Hematopoietic multipotent progenitor cell treated with erythropoietin and hydrocortisone succinate and interleukin-3 and kit ligand, for 8 days (in vitro differentiated cells): ENCODE measurements around the gene CDH23.

Experiments
- DNase-seq: peaks from one replicate; pipeline ENCODE4 v3.0.0-alpha.2; 2015

Gene CDH23

DNA sequence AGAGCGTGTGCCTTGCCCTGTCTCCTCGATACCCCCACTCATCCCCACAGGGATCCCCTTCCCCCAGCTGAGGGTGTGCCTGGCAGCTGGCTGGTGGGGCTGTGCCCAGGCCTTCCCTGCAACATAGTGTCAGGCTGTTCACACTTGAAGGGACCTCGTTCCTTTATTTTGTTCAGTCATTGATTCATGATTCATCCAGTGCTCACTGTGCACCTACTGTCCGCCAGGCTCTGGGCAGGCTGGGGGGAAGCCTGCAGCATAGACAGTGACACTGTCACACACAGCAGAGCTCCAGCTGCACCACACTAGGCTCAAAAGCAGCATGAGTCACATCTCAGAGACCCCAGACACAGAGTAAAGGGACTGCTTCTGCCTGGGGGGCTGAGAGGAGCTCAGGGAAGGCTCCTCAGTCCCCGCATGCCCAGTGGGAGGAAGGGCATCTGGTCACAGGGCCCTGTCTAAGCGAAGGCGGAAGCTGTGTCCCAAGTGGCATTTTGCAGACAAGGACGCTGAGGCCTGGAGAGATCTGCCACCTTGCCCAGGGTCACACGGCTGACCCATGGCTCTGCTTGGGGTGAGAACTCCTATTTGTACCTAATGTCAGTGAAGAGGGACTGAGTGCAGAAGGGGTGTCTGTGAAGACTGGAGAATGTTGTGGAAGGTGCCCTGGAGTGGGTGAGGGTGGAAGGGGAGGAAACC lies 27.9 kb downstream of the CDH23 start:
- no peak for DNase-seq

- DNase-seq, result no peak
These were observed 29.4 kb downstream of the CDH23 start for GRCh38 chr10:71426058-71426605.

DNA sequence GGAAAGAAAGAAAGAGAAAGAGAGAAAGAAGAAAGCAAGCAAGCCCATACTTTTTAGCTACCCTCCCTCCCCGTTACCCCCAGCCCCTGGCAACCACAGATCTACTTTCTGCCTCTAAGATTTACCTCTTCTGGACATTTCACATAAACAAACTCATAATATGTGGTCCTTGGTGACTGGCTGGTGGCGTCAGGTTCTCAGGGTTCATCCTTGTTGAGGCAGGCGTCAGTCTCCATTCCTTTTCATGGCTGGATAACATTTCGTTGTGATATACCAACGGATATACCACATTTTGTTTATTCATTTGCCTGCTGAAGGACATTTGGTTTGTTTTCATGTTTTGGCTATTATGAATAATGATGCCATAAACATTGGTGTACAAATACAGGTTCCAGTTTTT lies 30.5 kb downstream of the CDH23 start:
- no peak for DNase-seq

DNA sequence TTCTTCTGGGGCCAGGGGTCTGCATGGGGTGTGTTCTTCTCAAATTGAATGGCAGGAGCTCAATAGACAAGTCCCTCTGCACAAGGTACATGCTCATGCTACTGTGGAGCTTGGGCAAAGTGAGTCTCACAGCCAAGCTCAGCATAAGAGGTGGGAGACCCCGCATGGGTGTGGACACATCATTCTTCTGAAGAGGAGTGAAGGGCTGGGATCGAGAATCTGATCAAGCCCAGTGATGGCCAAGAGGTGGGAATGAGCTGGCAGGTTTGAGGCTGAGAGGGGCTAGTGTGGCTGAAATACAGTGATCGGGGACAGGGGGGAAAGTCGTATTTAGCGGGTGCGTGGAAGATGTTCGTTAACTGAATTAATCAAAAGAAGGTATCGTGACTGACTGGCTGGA lies 32.6 kb downstream of the CDH23 start:
- DNase-seq, result no peak

GRCh38 chr10:71429929-71430328 lies 33.2 kb downstream of the CDH23 start:
- no peak for DNase-seq

GRCh38 chr10:71431239-71432100 lies 34.8 kb downstream of the CDH23 start:
- DNase-seq, result no peak

GRCh38 chr10:71432101-71432905 lies 35.6 kb downstream of the CDH23 start:
- DNase-seq, result no peak

- DNase-seq, result no peak
These were observed 36.4 kb downstream of the CDH23 start for GRCh38 chr10:71432956-71433767.

DNA sequence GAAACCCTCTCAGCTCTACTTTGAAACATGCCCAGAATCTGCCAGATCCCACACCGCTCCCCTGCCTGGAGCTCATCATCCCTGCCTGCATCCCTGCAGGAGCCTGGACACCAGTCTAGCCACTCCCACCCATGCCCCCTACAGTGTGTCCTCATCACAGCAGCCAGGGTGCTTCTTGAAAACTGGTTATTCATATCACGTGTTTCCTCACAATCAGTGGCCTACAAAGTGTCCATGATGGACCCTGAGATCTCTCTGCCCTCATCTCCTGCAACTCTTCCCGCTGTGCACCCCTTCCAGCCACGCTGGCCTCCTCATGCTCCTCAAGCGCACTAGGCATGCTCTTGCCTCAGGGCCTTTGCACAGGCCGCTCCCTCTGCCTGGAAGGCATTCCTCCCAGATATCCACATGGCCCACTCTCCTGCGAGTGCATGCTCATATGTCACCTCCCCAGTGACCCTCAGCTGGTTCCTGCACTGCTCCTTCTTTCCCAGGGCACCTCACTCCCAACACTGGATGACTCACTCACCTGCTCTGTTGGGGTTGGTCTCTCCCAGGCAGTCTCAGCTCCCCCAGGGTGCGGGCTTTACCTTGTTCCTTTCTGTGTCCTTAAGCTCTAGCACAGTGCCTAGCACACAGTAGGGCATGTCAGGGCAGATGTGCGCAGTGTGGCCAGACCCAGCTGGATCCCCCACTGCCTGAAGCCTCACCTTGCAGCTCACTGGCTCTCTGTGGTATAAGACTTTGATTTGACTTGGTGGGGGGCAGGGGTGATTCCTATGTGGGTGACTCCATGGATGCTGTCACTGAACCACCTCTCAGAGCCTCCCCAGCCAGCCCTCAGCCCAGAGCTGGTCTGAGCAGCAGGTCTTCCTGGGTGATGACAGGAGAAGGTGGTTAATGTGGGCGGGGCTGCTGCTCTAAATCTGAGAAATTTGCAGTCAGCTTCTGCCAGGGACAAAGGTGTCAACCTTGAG lies 37.3 kb downstream of the CDH23 start:
- DNase-seq, result no peak

DNA sequence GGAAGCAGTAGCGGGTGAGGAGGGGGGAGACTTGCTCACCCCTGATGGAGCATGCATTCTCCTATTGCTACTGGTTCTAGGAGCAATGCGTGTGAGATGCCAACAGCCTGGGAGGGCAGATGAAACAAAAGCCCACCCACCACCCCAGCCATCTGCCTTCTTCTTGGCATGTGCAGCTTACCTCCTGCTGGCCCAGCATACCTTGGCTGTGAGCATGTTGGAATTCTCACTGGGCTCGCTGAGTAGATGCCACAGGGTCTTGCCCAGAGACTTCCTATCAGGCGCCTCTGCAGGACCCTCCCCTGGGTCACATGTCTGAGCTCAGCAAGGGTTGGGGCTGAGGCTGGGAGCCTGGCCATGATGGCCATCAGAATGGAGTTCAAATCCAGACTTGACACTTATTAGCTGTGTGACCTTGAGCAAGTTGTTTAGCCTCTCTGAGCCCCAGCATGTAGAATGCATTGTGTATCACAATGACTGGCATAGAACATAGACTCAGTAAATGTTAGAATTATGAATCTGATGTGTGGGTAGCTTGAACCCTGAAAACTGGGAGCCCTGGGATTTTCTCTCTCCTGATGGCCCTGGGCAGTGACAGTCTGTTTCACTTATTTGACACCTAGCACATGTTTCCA lies 38.2 kb downstream of the CDH23 start:
- DNase-seq, result no peak

DNA sequence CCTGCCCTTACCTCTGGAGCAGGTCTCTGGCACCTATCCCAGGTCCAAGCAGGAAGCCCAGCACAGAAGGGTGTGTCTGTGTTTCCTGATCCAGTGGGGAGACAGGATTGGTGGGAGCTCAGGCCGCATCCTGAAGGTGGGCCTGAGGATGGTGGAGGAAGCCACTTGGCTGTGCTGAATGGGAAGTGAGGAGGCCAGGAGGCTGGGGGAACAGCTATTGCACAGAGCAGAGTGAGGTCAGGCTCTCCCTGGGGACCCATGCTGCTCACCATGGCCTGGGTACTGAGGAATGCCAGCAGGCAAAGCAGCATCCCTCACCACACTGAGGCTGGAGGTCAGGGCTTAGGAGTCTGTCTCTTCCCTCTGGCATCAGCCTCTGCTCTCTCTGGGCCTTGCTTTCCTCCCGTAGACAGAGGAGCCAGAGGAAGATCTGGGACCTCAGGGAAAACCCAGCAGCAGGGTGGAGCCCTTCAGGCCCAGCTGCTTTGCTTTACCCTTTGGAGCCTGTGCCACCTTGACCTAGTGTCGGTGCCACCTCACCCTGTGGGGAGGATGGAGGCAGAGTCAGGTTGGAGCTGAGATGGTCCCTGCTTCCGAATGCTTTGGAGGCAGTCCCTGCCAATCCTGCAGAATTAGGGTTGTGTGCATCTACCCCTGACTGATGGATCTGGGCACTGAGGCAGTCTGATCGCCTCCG lies 39.0 kb downstream of the CDH23 start:
- no peak for DNase-seq

- no peak for DNase-seq
These were observed 39.8 kb downstream of the CDH23 start for GRCh38 chr10:71436268-71437125.

DNA sequence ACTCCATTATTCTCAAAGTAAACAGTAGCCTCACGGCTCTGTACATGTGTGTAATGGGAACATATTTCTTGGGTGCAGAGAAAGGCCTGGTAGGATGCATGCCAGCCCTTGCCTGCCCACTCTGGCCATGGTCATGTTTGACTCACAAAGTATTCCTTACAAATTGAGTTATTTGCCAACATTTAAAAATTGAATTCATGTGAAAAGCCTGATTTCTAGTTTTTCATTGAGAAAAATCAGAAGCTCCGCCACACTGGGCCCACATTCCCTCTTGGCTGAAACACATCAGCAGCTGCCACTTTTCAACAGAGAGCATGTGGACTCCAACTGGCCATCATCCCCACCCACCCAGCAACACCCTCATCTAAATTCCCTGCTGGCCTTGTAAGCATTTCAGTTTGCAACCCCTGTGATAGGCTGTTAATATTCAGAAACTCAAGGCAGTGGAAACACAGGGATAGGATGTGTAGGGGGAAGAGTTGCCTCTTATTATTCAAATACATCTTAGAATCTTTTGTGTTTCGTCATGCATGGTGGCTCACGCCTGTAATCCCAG lies 40.9 kb downstream of the CDH23 start:
- no peak for DNase-seq

DNA sequence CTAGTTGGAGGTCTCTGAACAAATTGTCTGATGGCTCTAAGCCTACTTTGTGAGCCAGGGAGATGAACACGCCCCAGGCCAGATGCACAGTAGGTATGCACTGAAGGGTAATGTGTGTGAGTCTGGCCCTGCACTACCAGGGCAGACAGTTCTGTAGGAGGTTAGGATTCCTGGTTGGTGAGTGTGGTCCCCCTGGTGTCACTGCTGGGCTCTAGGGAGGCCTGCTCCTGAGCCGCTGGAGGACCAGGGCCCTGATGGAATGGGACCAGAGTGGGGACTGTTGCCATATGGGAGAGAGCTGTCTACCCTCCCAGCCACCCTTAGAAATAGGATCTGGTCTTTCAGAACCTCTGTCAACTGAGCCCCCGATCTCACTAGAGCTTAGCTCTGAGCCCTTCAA lies 42.0 kb downstream of the CDH23 start:
- no peak for DNase-seq

DNA sequence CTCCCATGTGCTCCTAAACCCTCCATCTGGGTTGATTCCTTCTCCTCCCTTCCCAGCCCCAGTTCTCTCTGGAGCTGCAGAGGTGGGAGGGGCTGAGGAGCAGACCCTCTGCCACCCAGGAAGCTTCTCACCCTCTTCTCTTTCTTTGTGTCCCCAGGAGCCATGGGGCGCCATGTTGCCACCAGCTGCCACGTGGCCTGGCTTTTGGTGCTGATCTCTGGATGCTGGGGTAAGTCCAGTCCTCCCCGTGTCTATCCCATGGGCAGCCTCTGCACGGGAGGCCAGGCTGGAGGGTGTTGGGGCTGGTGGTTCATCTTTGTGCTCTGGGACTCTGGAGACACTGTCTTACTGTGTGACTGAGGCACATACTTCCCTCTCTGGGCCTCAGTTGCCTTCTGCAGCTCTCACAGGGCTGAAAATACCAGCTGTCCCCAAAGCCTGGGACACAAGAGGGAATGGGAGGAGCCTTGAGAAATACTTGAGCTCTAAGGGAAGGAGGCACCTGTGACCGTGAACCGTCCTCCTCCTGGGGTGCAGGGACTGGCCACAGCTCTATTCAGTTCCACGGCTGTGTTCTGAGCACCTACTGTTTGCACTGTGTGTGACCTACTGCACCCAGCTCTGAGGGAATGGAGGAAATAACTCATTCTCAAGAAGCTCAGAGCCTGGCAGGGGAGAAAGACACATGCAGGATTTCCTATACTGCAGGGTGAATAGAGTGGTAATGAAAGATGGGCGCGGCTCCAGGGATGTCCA lies 43.1 kb downstream of the CDH23 start:
- no peak for DNase-seq

DNA sequence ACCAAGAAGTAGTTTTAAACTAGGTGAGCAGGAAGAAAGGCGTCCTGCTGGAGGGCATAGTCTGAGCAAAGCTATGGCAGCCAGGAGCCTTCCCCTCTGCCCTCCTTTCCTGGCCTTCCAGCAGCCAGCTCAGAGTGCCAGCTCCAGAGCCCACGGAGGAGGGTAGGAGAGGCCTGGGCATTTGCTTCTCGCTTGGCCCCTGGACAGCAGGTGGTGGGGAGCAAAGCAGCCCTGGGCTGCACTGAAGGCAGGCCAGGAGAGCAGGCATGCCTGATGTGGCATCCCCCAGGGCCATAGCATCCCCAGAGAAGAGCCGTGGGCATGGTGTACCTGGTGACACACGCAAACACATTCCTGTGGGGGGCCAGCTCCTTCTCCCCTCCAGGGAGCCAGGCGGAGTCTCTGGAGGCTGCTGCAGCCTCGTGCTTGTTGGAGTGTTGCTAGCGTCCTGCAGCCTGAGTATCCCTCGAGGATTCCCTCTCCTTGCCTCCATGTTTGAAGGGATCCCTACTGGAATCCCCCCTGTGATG lies 43.9 kb downstream of the CDH23 start:
- DNase-seq, result no peak

GRCh38 chr10:71442000-71442399 lies 45.3 kb downstream of the CDH23 start:
- no peak for DNase-seq
